GM19468 (cell line): ENCODE measurements around the gene PDE2A.

Experiments
- ATAC-seq: cut with Tn5 transposase; IDR thresholded peaks from one replicate; pipeline ENCODE4 v1.9.1; 2021; ENCODE audit warnings: mild to moderate bottlenecking, moderate library complexity, moderate number of reproducible peaks; ENCODE audit not compliant: unreplicated experiment; ENCODE audit errors: extremely low read depth

Gene PDE2A

GRCh38 chr11:72685560-72686480 is 11.6 kb upstream of the PDE2A start:
- ATAC-seq = no peak

GRCh38 chr11:72684236-72684912 is 10.2 kb upstream of the PDE2A start:
- ATAC-seq = no peak

DNA sequence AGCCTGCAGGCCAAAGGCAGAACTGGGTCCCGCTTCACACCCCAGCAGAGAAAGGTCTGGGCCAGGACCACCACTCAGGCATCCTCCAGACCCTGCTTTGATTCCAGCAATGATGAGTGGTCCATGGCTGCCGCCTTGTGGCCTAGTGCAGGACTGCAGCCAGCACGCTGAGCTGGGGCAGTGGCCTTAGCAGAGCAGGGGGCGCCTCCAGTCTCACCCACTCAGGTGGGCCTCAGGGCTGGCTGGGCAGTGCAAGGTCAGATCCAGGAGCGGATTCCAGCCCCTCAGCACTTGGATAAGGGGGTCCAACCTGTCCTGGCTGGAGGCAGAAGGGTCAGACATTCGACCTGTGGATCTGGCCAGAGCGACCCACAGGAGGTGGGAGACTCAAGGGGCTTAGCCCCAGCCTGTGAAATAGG is 9.6 kb upstream of the PDE2A start:
- no peak for ATAC-seq

DNA sequence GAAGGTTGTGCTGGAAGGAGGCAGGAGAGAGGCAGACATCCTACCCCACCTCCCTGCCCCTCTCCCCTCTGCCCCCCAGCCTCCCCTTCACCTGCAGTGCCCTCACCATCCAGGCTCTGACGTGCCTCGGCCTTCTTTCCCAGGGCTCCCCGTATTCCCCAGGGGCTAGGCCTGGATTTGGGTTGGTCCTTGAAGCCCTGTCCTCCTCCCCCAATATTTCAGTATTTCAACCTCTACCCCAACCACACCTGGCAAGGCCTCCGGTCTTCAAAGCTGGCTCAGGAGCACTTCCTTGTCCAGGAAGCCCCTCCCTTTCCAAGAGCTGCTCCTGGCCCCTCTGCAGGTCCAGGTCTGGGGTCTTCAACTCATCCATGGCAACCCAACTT is 8.6 kb upstream of the PDE2A start:
- no peak for ATAC-seq

GRCh38 chr11:72682238-72682857 is 8.1 kb upstream of the PDE2A start:
- ATAC-seq = no peak

- ATAC-seq = no peak
Measured at GRCh38 chr11:72681226-72682153, 7.3 kb upstream of the PDE2A start.

GRCh38 chr11:72680624-72681158 is 6.5 kb upstream of the PDE2A start:
- ATAC-seq = no peak

GRCh38 chr11:72679869-72680268 is 5.6 kb upstream of the PDE2A start:
- no peak for ATAC-seq

- no peak for ATAC-seq
Measured at GRCh38 chr11:72678524-72678923, 4.3 kb upstream of the PDE2A start.

DNA sequence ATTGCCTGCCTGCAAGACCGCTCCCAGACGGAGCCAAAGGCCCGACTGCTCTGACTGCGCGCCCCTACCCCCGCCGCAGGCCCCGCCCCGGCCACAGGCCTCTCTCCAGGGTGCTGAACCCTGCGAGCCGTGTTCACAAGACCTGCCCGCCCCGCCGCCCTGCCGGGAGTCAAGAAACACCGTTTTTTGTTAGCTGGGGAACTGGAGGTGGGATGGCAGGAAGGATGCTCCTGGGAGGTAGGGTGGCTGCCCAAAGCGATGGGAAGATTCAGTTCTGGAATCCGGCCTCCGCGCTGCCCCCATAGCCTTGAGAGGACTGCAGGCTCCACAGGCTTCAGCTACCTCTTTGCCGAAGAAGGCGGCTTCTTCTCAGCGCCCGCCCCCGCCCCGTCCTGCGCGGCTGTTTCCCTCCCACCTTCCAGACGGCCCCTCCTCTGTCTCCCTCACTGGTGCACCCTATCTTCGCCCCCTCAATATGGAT is 2.7 kb upstream of the PDE2A start:
- no peak for ATAC-seq

DNA sequence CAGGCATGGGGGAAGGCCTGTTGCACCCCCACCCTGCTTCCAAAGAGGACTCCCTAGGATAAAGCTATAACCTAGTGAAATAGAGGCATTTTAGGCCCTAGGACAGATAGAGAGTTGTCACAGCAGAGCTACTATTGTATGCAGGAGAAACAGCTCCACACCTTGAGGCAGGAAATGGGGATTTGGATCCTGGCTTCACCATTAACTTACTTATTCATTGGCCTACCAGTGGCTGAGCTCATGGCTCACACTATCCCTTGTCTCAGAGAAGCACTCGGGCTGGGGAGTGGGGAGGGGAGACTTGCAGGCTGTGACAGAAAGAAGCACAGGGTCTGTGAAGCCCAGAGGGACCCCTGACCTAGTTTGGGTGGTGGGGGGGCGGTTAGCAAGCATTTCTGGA is 999 bp upstream of the PDE2A start:
- no peak for ATAC-seq

DNA sequence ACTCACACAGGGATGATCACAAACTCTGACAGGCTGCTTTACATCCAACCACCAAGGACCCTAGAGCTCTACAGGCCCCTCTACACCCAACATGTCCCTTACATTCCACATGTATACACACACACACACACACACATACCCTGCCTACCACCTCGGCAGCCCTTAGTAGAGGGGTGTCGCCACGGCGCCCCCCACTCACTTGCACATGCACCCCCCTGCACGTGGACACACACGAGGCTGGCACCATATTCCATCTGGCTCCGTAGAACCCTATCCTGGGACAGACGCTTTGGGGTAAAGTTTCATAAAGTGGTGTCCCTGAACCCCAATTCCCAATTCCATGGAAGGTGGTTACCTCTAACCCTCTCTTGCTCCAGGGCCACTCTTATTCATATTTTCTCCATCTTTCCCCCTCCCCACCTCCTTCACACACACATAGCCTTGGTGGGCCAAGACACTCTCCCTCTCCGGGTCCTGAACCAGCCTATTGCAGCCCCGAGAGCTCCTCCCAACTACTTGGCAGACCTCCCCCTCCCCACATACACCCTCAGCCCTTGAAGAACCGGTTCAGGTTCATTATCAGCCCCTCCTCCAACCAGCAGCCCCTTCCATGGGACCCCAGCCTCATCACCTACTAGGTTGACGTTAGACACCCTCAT is 809 bp downstream of the PDE2A start:
- ATAC-seq = no peak

DNA sequence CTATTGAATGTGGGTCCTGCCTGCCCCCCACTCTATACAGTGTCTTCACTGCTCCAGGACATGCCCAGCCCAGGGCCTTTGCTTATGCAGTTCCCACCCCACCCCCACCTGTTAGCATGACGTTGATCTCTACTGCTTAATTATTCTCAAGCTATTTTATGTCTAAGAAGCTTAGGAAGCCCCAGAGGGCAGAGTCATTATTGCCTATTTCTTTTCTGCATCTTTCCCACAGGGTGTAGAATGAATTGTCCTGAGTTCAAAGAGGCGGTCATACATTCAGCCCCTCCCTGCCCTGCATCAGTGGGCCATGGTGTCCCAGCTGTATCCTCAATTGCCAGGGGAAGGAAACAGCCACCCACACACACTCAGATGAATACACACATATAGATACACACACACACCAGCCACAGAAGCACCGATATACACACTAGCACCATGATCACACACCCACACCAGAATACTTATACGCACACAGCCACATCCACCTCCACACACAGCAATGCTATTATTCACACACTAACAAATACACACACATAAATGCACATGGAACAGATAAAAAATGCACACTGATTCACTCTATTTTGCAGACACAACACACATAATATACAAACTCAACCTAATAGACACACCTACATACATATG is 1.5 kb downstream of the PDE2A start:
- ATAC-seq = no peak

DNA sequence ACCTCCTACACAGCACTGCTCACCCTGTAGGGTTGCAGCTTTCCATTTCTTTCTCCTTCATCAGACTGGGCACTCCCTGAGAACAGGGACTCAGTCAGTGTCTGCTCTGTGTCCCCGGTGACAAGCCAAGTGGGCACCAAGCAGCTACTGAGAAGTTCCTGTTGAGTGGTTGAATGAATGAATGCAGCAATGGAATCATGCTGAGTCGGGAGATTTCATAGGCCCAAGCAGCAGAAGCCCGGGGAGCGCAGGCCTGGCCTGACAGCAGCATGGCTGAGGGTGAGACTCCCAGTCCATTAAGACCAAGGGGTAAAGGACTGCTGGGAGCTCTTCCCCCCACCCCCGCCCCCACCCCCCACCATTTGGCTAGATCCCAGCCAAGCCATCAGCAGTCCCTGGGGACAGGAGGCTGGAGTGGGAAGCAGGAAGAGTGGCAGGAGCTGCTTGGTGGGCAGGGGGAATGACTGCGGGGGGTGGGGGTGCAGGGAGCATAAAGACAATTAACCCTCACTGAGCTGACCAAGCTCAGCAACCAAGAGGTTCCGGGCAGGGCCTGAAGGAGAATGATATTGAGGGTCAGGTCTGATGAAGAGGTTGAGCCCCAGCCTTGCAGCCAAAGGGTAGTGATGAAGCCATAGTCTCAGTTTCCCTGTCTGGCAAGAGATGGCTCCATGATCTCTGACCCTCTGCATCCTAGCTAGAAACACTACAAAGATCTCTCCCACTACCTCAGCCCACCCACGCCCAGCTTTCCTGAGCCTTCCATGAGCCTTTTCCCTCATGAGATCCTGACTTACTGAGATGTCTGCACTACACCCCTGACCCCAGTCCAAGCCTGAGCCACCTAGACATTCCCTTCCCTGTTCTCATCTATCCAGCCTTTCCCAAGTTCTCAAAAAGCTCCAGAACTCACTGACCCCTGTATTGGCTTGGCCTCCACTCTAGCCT is 2.8 kb downstream of the PDE2A start:
- ATAC-seq = no peak

- ATAC-seq = no peak
Measured at GRCh38 chr11:72670041-72670440, 4.2 kb downstream of the PDE2A start.

DNA sequence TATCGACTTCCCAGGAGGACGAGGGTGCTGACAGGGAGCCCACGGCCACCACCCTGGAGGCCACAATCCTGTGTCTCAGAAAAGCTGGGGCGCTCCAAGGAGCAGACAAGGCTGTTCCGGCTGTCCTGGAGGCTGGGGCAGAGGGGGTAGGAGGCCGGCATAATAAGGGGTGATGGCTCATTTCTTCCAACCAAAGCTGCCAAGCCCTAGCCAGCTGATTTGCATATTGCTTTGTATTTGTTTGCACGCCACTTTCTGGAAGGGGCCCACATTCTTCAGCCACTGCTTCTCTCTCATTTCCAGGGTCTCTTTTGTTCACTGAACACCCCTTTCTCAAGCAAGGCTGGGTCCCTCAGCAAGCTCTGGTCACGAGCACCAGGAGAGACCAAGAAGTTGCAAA is 4.7 kb downstream of the PDE2A start:
- no peak for ATAC-seq

- peak; percentile 63 for ATAC-seq
Measured at GRCh38 chr11:72668629-72669347, 5.4 kb downstream of the PDE2A start.
